Measurements from ENCODE around the gene IFT122. TPM values are rescaled to one million over a fixed set of nuclear protein-coding genes. Genes with fewer than 3 reads are reported as not detected.
"Not testable (repeated sequence)": the region's sequence is repeated elsewhere in the genome, so short reads cannot be mapped to it uniquely, and the experiment has no call there.

IFT122 gene, protein sequence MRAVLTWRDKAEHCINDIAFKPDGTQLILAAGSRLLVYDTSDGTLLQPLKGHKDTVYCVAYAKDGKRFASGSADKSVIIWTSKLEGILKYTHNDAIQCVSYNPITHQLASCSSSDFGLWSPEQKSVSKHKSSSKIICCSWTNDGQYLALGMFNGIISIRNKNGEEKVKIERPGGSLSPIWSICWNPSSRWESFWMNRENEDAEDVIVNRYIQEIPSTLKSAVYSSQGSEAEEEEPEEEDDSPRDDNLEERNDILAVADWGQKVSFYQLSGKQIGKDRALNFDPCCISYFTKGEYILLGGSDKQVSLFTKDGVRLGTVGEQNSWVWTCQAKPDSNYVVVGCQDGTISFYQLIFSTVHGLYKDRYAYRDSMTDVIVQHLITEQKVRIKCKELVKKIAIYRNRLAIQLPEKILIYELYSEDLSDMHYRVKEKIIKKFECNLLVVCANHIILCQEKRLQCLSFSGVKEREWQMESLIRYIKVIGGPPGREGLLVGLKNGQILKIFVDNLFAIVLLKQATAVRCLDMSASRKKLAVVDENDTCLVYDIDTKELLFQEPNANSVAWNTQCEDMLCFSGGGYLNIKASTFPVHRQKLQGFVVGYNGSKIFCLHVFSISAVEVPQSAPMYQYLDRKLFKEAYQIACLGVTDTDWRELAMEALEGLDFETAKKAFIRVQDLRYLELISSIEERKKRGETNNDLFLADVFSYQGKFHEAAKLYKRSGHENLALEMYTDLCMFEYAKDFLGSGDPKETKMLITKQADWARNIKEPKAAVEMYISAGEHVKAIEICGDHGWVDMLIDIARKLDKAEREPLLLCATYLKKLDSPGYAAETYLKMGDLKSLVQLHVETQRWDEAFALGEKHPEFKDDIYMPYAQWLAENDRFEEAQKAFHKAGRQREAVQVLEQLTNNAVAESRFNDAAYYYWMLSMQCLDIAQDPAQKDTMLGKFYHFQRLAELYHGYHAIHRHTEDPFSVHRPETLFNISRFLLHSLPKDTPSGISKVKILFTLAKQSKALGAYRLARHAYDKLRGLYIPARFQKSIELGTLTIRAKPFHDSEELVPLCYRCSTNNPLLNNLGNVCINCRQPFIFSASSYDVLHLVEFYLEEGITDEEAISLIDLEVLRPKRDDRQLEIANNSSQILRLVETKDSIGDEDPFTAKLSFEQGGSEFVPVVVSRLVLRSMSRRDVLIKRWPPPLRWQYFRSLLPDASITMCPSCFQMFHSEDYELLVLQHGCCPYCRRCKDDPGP
- 4.5 TPM for polyA plus RNA-seq

DNA sequence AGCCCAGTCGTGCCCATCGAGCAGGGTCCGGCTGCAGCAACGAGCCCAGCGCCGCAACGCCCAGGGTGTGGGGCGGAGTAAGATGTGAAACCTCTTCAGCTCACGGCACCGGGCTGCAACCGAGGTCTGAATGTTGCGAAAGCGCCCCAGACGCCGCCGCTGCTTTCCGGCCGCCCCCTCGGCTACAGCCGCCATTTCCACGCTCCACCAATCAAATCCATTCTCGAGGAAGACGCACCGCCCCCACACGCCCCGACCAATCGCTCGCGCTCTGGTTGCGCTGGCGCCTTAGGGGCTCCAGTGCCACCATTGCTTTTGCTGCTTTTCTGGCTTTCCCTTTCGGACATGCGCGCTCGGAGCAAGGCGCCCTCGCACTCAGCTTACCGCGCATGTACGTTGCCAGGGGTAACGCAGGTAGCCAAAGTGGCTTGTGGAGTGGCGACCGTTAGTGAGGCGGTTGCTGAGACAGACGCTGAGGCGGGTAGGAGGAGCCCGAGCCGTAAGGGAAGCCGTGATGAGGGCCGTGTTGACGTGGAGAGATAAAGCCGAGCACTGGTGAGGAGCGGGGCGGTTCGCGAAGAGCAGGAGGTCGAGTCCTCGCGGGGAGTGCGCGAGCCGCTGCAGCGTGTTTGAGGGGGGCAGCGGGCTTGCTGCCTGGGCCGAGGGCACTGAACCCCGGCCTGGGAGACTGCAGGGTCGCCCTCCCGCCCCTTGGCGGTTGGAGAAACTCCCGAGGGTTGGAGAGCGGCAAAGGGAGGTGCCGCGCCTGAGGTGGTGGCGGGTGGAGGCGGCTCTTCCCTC is at the start of gene IFT122, which contains the start of gene MBD4:
Gene IFT122 (plus strand): TSS at position 408 of the 801 bp plus-strand sequence. CDS start 107 bp downstream, at position 515.
Gene MBD4 (minus strand): TSS at position 132 of the 801 bp plus-strand sequence. CDS start 115 bp downstream, at position 17.
- peaks cover 1% of the 10 kb centered on the region for H3K27me3 Mint-ChIP-seq
- peaks cover 35 to 47% (median 41%) of the 10 kb centered on the region in 3 donors for H3K4me1 Mint-ChIP-seq
- H3K27ac Mint-ChIP-seq, result peak within 1 kb of the TSS; percentile 88 to 97 (median 90)
- H3K9me3 Mint-ChIP-seq, result no peaks in the 10 kb centered on the region
- H3K4me3 Mint-ChIP-seq, result peak within 1 kb of the TSS; percentile 91 to 99 (median 98)
- H3K36me3 Mint-ChIP-seq, result peaks cover 5% of the 10 kb centered on the region

DNA sequence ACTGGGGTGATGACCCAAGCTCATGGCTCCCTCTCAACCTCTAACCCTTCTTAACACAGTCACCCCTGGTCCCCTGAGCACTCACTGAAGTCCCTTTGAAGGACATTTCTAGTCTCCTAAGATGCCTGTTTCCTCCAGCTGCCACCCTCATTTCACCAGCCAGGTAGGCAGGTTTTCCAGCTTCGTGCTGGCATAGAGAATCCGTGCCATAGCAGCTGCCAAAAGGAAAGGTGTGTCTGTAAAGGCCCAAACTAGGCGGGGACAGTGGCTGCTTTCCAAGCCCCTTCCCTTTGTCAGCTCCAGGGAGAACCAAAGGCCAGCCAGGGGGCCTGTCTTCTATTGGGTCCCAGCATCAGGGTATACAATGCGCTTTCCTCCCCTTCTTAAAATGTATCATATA is 48.4 kb upstream of the IFT122 start:
- not testable (repeated sequence) for H3K9me3 Mint-ChIP-seq, H3K4me3 Mint-ChIP-seq, H3K27me3 Mint-ChIP-seq, H3K4me1 Mint-ChIP-seq, H3K27ac Mint-ChIP-seq, H3K36me3 Mint-ChIP-seq

DNA sequence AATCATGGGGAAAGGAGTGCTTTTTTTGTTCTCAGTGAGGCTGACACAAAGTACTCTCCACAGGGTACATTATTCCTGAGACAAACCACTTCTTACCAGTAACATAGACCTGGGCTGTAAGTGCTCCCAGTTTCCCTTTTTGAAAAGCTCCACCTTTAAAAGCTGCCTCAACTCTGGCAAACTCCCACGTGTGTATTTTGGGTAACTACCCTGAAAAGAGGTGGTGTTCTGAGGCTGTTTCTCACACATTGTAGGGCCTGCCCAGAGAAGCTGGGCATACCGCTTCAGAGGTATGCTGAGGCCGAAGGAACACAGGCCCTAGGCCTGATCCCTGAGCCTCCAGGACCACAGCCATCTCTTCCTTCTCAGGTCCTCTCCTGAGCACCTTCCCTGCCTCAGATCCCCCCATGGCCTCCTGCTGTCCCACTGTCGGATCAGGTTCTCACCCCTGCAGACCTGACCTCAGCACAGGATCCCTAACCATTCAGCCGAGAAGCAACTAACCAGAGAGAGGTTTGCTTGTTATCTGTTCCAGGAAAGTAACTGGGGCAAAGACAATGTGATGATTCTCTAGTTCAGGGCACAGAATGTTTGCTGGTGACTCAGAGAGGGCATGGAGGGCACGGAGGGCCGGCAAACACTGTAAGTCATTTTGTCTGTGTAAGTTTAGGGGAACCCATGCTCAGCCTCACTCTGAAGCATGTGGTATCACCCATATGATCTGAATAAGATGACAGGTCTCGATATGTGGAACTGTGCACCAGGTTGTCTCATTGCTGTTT is 47.7 kb upstream of the IFT122 start:
- peaks cover 5 to 12% (median 8%) of the 10 kb centered on the region in 3 donors for H3K4me1 Mint-ChIP-seq
- not testable (repeated sequence) for H3K36me3 Mint-ChIP-seq, H3K27ac Mint-ChIP-seq, H3K27me3 Mint-ChIP-seq, H3K9me3 Mint-ChIP-seq
- peak overlapping the region in 1 of 4 donors; percentile 26 for H3K4me3 Mint-ChIP-seq

DNA sequence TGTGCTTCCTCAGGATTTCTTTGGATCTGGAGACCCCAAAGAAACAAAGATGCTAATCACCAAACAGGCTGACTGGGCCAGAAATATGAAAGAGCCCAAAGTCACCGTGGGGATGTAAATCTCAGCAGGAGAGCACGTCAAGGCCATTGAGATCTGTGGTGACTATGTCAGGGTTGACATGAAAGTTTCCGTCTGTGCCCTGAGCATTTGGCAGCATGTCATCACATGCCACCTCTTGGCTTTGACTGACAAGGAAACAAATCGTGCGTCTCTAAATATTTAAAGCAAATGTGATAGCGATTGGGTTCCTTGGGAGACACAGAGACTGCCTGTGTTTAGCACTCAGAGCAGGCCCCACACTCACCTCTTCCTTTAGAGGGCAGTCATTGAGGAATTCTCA is 46.8 kb upstream of the IFT122 start:
- H3K4me1 Mint-ChIP-seq, result peaks cover 12 to 20% (median 13%) of the 10 kb centered on the region in 3 donors
- no peak overlapping the region for H3K27ac Mint-ChIP-seq
- no peak overlapping the region for H3K4me3 Mint-ChIP-seq
- no peaks in the 10 kb centered on the region for H3K9me3 Mint-ChIP-seq
- no peaks in the 10 kb centered on the region for H3K27me3 Mint-ChIP-seq
- peaks cover 4% of the 10 kb centered on the region for H3K36me3 Mint-ChIP-seq

DNA sequence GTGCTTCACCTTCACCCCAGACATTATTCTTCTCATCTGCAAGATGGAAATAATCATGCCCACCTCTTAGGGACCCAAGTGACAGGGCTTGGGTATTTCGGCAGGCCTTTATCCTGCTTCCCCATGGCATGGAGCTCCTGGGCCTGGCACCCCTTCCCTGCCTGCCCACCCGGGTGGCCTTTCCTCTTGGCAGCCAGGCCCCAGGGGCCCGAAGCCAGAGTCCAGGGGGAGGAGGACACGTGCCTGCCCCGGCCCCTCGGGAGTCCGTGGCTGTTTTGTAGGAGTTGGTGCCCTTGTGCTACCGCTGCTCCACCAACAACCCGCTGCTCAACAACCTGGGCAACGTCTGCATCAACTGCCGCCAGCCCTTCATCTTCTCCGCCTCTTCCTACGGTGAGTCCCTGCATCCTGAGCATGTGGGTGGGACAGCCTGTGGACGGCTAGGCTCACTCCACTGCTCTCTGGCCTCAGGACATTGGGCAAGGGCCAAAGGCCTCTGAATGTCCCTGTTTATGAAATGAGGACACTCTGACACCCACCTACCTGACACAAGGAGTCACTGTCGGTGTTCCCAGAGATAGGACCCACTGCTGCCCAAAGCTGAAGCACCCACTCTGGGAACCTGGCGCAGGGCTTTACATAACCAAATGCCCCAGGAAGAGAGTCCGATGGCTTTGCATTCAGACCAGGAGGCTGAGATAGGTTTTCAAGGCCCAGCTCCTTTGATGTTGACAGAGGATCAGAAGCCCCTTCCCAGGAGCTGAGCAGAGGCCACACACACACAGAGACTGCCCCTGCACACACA is 46.1 kb upstream of the IFT122 start:
- not testable (repeated sequence) for H3K4me3 Mint-ChIP-seq, H3K9me3 Mint-ChIP-seq, H3K36me3 Mint-ChIP-seq, H3K27ac Mint-ChIP-seq, H3K27me3 Mint-ChIP-seq
- H3K4me1 Mint-ChIP-seq, result peaks cover 18 to 25% (median 18%) of the 10 kb centered on the region in 3 donors

DNA sequence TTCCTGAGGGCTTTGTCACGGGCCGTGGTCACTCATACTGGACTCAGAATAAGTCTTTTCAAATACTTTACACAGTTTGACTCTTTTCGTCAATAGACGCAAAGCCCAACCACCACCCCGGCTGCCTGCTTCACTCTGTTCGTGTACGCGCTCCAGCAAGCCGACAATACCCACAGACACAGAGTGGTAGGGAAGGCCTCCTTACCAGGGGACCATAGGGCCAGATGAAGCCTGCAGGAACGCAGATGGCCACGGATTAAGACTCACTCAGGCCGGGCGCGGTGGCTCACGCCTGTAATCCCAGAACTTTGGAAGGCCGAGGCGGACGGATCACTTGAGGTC is 41.2 kb upstream of the IFT122 start:
- Mint-ChIP-seq H3K27ac (peak overlapping the region; percentile 89 to 99 (median 97)), H3K27me3 (no peaks in the 10 kb centered on the region), H3K36me3 (peaks cover 3% of the 10 kb centered on the region), H3K4me3 (peak overlapping the region; percentile 91 to 99 (median 94)), H3K9me3 (no peaks in the 10 kb centered on the region), H3K4me1 (peaks cover 23 to 32% (median 30%) of the 10 kb centered on the region in 3 donors)

DNA sequence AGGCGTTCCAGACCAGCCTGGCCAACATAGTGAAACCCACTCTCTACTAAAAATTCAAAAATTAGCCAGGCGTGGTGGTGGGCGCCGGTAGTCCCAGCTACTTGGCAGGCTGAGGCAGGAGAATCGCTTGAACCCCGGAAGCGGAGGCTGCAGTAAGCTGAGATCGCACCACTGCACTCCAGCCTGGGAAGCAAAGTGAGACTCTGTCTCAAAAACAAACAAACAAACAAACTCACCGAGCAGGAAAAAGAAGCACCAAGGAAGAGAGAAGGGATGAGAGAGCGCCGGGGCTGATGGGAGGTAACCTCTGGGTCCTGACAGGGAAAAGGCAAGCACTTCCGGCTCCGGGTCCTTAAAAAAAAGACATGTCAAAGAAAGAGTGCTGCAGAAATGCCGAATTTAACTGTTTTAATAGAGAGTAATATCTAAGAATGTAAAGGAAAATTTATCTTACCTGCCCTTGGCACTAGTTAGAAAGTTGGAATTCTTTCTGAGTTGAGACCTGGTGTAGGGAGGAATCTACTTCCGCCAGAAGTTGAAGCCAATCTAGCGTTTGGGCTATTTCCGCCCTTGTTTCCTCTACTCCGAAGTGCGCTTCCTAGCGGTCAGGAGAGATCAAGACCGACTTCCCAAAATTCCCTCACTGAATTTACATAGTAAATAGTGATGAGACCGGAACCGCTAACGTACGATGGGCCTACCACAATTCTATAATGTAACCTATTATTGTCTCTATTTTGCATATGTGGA is 40.7 kb upstream of the IFT122 start:
- Mint-ChIP-seq H3K4me3 (peak overlapping the region; percentile 91 to 99 (median 94)), H3K27me3 (no peaks in the 10 kb centered on the region), H3K27ac (peak overlapping the region; percentile 89 to 99 (median 97)), H3K4me1 (peaks cover 23 to 32% (median 30%) of the 10 kb centered on the region in 3 donors), H3K9me3 (no peaks in the 10 kb centered on the region), H3K36me3 (peaks cover 3% of the 10 kb centered on the region)

DNA sequence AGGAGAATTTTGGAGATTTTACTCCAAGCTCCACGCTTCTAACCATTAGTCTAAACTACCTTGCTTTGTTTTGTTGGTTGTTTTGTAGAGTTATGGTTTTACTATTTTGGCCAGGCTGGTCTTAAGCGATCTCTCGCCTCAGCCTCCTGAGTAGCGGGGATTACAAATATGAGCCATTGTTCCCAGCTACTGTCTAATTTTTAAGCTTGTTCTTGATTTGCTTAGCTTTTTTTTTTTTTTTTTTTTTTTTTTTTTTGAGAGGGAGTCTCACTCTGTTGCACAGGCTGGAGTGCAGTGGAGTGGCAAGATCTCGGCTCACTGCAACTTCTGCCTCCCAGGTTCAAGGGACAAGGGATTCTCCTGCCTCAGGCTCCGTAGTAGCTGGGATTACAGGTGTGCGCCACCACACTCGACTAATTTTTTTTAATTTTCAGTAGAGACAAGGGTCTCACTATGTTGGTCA is 40.1 kb upstream of the IFT122 start:
- Mint-ChIP-seq H3K36me3 (peaks cover 3% of the 10 kb centered on the region), H3K27me3 (no peaks in the 10 kb centered on the region), H3K4me1 (peaks cover 20 to 32% (median 30%) of the 10 kb centered on the region in 3 donors), H3K4me3 (peak overlapping the region; percentile 91 to 99 (median 94)), H3K9me3 (no peaks in the 10 kb centered on the region), H3K27ac (peak overlapping the region; percentile 89 to 99 (median 97))

DNA sequence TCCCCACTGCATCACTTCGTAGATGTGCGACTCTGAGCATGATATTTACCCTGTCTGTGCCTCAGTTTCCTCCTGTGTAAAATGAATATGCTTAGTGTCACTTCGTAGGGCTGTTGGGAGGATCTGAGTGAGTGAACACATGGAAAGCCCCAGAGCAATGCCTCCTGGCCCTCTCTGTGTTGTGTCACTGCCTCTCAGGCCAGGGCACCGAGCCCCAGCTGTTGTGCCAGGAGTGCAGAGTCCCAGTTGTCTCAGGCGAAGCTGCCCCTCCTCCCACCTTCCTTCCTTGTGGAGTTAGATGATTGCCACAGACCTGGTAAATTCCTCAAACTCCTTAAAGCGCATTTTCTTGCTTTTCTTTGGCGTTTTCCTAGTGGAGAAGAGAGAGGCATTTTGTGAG is 37.8 kb upstream of the IFT122 start:
- Mint-ChIP-seq H3K36me3 (peaks cover 3% of the 10 kb centered on the region), H3K4me3 (no peak overlapping the region), H3K4me1 (peaks cover 17 to 26% (median 20%) of the 10 kb centered on the region in 3 donors), H3K27ac (no peak overlapping the region), H3K27me3 (no peaks in the 10 kb centered on the region), H3K9me3 (no peaks in the 10 kb centered on the region)

DNA sequence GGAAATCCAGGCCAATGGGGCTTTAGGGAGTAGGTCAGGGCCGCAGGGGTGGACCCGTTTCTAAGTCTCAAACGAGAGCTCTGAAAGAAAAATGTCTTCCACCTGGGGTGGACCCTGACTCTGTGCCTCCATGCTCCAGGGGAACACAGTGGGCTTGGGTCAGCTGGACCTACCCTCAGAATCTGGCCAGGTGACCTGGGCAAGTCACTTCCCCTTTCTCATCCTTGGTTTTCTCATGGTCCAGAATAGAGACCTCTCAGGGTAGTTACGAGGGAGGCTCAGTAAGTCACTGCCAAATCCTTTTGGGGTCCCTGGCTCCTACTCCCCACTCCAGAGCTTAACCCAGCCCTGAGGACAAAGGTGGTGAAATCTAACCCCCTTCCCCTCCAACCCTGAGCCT is 37.4 kb upstream of the IFT122 start:
- H3K4me3 Mint-ChIP-seq, result peak overlapping the region in 1 of 4 donors; percentile 68
- H3K9me3 Mint-ChIP-seq, result no peaks in the 10 kb centered on the region
- peak overlapping the region in 1 of 3 donors; percentile 46 for H3K27ac Mint-ChIP-seq
- no peaks in the 10 kb centered on the region for H3K27me3 Mint-ChIP-seq
- H3K4me1 Mint-ChIP-seq, result peaks cover 14 to 21% (median 18%) of the 10 kb centered on the region in 3 donors
- H3K36me3 Mint-ChIP-seq, result peaks cover 3% of the 10 kb centered on the region

DNA sequence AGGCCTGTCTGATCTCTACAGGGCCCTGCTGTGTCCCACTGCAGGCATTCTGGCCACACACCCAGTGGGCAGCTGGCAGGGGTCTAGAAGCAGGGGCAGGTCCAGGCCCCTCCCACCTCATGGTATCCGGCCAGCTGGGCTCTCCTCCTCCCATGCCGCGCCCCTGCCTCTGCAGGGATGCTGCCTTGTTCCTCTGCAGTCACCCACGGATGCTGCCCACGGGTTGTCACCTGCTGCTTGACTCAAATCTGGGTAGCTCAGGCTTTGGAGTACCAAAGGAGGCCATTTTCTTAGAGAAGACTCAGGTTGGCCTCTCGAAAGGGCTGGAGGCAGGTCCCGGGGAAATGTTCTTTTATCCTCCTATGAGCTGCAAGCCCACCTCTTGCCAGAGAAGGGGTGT is 36.6 kb upstream of the IFT122 start:
- Mint-ChIP-seq H3K27ac (peak overlapping the region in 1 of 3 donors; percentile 46), H3K9me3 (no peaks in the 10 kb centered on the region), H3K27me3 (no peaks in the 10 kb centered on the region), H3K4me3 (peak overlapping the region in 1 of 4 donors; percentile 68), H3K4me1 (peaks cover 10 to 16% (median 10%) of the 10 kb centered on the region in 3 donors), H3K36me3 (peaks cover 3% of the 10 kb centered on the region)

DNA sequence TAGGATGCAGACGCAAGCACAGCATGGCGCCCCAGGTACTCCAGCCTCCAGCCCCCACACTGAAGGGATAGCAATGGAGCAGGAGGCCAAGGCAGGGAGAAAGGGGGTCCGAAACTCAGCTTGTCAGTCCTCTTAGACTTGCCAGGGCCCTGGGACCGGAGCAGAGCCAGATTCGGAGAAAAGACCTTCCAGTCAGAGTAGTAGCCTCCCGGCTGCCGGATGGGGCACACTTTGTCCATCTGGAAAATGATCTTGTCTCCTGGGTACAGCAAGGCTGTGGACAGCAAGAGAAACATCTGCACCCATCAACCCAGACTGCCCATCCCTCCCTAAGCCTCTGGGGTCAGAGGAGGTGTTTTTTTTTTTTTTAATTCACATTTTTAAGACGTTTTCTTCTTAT is 35.9 kb upstream of the IFT122 start:
- no peaks in the 10 kb centered on the region for H3K27me3 Mint-ChIP-seq
- H3K9me3 Mint-ChIP-seq, result no peaks in the 10 kb centered on the region
- no peak overlapping the region for H3K4me3 Mint-ChIP-seq
- H3K27ac Mint-ChIP-seq, result no peak overlapping the region
- H3K4me1 Mint-ChIP-seq, result peaks cover 7 to 12% (median 8%) of the 10 kb centered on the region in 3 donors
- peaks cover 3% of the 10 kb centered on the region for H3K36me3 Mint-ChIP-seq

Data from IgD-negative memory B cell (primary cell).